ENCODE results near the gene RBM23.
"Not testable (repeated sequence)": the region's sequence is repeated elsewhere in the genome, so short reads cannot be mapped to it uniquely, and the experiment has no call there.

GRCh38 chr14:22951795-22952194 lies 32.8 kb upstream of the RBM23 start:
- not testable (repeated sequence) for TF ChIP-seq JUND (IDR thresholded peaks at IDR 0.05); NFIC (IDR thresholded peaks at IDR 0.05; ENCODE audit: borderline replicate concordance); MAX (IDR thresholded peaks at IDR 0.05; ENCODE audit: low read depth); MXI1 (IDR thresholded peaks at IDR 0.05; ENCODE audit: low read depth, low read length); TAF1 (IDR thresholded peaks at IDR 0.05; ENCODE audit: borderline replicate concordance, low read depth, low read length); USF1 (IDR thresholded peaks at IDR 0.05; ENCODE audit: borderline replicate concordance, low read depth); MEF2A (IDR thresholded peaks at IDR 0.05; ENCODE audit: borderline replicate concordance, low read depth); EZH2phosphoT487 (IDR thresholded peaks at IDR 0.05; ENCODE audit: borderline replicate concordance, low read depth); SMC3 (IDR thresholded peaks at IDR 0.05; ENCODE audit: low read depth, low read length); USF2 (IDR thresholded peaks at IDR 0.05; ENCODE audit: borderline replicate concordance, low read depth, low read length)
